ENCODE data around the gene CBFA2T2.
"Not testable (repeated sequence)": the region's sequence is repeated elsewhere in the genome, so short reads cannot be mapped to it uniquely, and the experiment has no call there.

The CBFA2T2 gene

DNA sequence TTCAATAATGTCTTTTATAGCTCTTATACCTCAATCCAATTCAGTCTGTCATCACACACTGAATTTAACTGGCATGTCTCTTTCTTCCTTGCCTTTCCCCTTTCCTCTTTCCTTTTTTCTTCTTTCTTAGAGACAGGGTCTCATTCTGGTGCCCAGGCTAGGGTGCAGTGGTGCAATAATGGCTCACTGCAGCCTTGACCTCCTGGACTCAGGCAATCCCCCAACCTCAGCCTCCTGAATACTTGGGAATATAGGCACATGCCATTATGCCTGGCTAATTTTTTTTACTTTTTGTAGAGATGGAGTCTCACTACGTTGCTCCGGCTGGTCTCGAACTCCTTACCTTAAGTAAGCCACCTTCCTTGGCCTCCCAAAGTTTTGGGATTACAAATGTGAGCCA is 65.9 kb downstream of the CBFA2T2 start:
- Histone ChIP-seq H3K36me3 (peaks cover 17% of the 10 kb centered on the region), H3K27me3 (ENCODE audit: insufficient read depth, low read depth, severe bottlenecking) (no peaks in the 10 kb centered on the region), H3K27ac (no peak overlapping the region), H3K4me3 (ENCODE audit: low read depth, low read length) (no peak overlapping the region), H3K9me3 (ENCODE audit: severe bottlenecking) (no peaks in the 10 kb centered on the region)
- no peak for TF ChIP-seq CTCF (IDR thresholded peaks at IDR 0.05; ENCODE audit: low read depth, low read length)
- DNase-seq: no peak

GRCh38 chr20:33556246-33556645 is 66.3 kb downstream of the CBFA2T2 start:
- peaks cover 15% of the 10 kb centered on the region for H3K36me3 ChIP-seq
- DNase-seq: no peak
- no peaks in the 10 kb centered on the region for H3K9me3 ChIP-seq (ENCODE audit: severe bottlenecking)
- no peak for TF ChIP-seq CTCF (IDR thresholded peaks at IDR 0.05; ENCODE audit: low read depth, low read length)
- H3K27ac ChIP-seq: no peak overlapping the region
- no peaks in the 10 kb centered on the region for H3K27me3 ChIP-seq (ENCODE audit: insufficient read depth, low read depth, severe bottlenecking)
- H3K4me3 ChIP-seq (ENCODE audit: low read depth, low read length): no peak overlapping the region

DNA sequence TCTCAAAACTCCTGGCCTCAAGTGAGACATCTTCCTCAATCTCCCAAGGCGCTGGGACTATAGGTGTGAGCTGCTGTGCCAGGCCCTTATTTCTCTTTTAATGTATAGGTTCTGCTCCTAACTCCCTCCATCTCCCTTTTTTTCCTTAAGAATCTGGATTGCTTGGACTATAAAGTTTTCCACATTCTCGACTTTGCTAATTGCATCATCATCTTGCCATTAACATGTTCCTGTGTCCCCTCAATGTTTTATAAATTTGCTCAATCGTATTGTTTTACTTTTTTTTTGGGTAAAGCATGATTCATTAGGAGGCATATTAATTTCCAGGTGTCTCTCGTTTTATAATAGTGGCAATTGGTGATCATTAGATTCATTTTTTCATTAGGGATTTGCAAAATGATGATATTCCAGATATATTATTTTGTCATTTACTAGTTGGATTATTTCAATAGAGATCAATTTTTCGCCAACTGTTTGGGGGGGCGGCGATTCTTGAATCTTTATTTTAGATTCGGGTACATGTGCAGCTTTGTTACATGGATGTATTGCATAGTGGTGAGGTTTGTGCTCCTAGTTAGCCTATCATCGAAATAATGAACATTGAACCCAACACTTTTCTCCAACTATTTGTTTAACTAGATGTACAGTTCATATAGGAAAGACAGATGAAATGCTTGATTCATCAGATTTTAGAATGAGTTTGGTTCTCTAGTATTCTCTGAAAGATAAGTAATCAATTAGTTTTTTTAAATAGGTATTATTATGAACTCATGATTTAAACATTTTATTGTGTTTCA is 68.7 kb downstream of the CBFA2T2 start:
- no peaks in the 10 kb centered on the region for H3K9me3 ChIP-seq (ENCODE audit: severe bottlenecking)
- H3K4me3 ChIP-seq (ENCODE audit: low read depth, low read length): no peak overlapping the region
- no peak for DNase-seq
- no peak for TF ChIP-seq CTCF (IDR thresholded peaks at IDR 0.05; ENCODE audit: low read depth, low read length)
- H3K27me3 ChIP-seq (ENCODE audit: insufficient read depth, low read depth, severe bottlenecking): no peaks in the 10 kb centered on the region
- no peak overlapping the region for H3K27ac ChIP-seq
- peaks cover 15% of the 10 kb centered on the region for H3K36me3 ChIP-seq

DNA sequence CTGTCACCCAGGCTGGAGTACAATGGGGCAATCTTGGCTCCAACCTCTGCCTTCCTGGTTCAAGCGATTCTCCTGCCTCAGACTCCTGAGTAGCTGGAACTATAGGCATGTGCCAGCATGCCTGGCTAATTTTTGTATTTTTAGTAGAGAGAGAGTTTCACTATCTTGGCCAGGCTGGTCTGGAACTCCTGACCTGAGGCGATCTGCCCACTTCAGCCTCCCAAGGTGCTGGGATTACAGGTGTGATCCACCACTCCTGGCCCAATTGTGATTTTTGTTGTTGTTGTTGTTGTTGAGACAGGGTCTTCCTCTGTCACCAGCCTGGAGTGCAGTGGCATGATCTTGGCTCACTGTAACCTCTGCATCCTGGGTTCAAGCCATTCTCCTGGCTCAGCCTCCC is 69.3 kb downstream of the CBFA2T2 start:
- no peak for DNase-seq
- H3K36me3 ChIP-seq: peaks cover 15% of the 10 kb centered on the region
- no peak overlapping the region for H3K27ac ChIP-seq
- no peaks in the 10 kb centered on the region for H3K27me3 ChIP-seq (ENCODE audit: insufficient read depth, low read depth, severe bottlenecking)
- no peak for TF ChIP-seq CTCF (IDR thresholded peaks at IDR 0.05; ENCODE audit: low read depth, low read length)
- H3K9me3 ChIP-seq (ENCODE audit: severe bottlenecking): no peaks in the 10 kb centered on the region
- H3K4me3 ChIP-seq (ENCODE audit: low read depth, low read length): no peak overlapping the region

DNA sequence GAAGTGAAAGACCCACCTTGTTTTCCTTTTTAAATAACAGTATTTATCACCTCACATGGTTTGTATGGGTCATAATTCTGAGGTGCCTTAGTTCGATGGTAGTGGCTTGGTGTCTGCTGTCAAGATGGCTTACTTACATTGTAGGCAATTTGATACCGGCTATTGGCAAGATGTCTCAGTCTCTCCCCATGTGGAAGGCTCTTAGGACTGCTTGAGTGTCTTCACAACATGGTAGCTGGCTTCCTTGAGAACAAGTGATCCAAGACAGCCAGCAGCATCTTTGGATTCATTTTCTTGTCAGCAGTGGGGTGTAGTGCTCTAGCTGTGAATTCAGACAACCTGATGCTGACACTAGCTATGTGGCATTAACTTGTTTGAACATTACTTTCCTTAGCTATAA is 70.1 kb downstream of the CBFA2T2 start:
- Histone ChIP-seq H3K9me3 (ENCODE audit: severe bottlenecking) (no peaks in the 10 kb centered on the region), H3K27ac (no peak overlapping the region), H3K27me3 (ENCODE audit: insufficient read depth, low read depth, severe bottlenecking) (no peaks in the 10 kb centered on the region), H3K4me3 (ENCODE audit: low read depth, low read length) (no peak overlapping the region), H3K36me3 (peaks cover 15% of the 10 kb centered on the region)
- no peak for DNase-seq
- TF ChIP-seq CTCF (IDR thresholded peaks at IDR 0.05; ENCODE audit: low read depth, low read length): no peak

DNA sequence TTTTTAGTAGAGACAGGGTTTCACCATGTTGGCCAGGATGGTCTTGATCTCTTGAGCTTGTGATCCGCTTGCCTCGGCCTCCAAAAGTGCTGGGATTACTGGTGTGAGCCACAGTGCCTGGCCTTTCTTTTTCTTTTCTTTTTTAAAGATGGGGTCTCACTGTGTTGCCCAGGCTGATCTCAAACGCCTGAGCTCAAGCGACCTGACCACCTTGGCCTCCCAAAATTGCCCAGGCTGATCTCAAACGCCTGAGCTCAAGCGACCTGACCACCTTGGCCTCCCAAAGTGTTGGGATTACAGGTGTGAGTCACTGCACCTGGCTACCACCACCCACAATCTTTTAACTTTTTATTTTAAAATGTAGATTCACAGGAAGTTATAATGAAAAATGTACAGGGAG is 71.2 kb downstream of the CBFA2T2 start:
- DNase-seq; H3K27me3 ChIP-seq (ENCODE audit: insufficient read depth, low read depth, severe bottlenecking); H3K4me3 ChIP-seq (ENCODE audit: low read depth, low read length); H3K27ac ChIP-seq; H3K9me3 ChIP-seq (ENCODE audit: severe bottlenecking): not testable (repeated sequence)
- H3K36me3 ChIP-seq: peaks cover 15% of the 10 kb centered on the region
